ENCODE results near the gene SLC6A13. TPM values are rescaled to one million over a fixed set of nuclear protein-coding genes. Genes with fewer than 3 reads are reported as not detected.
"Not testable (repeated sequence)": the region's sequence is repeated elsewhere in the genome, so short reads cannot be mapped to it uniquely, and the experiment has no call there.

SLC6A13 gene
- total RNA-seq, 2 experiments from 2014 or later = 0.40 to 0.64 TPM

DNA sequence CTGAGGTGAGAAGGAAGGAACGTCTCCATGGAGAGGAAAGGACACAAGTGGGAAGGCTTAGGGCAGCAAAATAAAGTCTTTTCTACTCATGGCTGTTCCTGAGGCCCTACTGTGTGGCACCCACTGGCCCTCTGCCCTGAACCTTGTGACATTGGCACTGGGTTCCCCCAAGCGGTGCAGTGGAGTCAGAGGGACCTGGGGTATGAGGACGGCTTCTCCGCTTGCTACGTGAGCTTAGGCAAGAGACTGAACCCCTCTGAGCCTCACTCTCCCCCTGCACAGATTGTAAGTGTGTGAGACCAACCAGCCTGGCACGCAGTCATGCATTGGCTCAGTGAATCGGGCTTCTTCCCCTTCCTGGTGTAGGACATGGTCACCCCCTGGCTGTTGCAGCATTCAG is 68.4 kb downstream of the SLC6A13 start:
- DNase-seq = no peak
- H3K9me3 Mint-ChIP-seq = no peaks in the 10 kb centered on the region
- no peaks in the 10 kb centered on the region for H3K36me3 Mint-ChIP-seq
- no peak overlapping the region for H3K27ac Mint-ChIP-seq
- H3K4me3 Mint-ChIP-seq = no peak overlapping the region
- H3K4me1 Mint-ChIP-seq = no peaks in the 10 kb centered on the region
- H3K27me3 Mint-ChIP-seq = peaks cover 18% of the 10 kb centered on the region

GRCh38 chr12:193261-193660 is 69.4 kb downstream of the SLC6A13 start:
- H3K9me3 Mint-ChIP-seq = no peaks in the 10 kb centered on the region
- no peak overlapping the region for H3K27ac Mint-ChIP-seq

DNA sequence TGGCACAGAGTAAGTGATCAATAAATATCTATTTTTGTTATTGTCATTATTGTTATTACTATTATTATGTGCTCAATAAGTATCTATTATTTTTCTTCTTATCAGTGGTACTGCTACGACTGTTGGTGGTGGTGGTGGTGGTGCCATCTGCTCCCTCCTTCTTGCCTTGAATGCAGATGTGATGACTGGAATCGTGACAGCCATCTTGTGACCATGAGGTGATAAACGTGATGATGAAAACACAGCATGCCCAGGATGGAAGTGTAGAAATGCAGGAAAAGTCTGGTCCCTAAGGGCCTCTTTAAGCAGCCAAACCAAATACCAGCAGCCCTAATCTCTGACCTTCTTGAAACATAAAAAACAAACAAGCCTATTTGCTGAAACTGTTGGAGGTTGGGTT is 71.1 kb downstream of the SLC6A13 start:
- H3K9me3 Mint-ChIP-seq = no peaks in the 10 kb centered on the region
- no peak overlapping the region for H3K27ac Mint-ChIP-seq
- H3K36me3 Mint-ChIP-seq = no peaks in the 10 kb centered on the region
- no peak for DNase-seq
- no peak overlapping the region for H3K4me3 Mint-ChIP-seq
- H3K4me1 Mint-ChIP-seq = peaks cover 1% of the 10 kb centered on the region
- H3K27me3 Mint-ChIP-seq = peaks cover 23% of the 10 kb centered on the region

More at GRCh38 chr12:193261-193660, 69.4 kb downstream of the SLC6A13 start:
- no peaks in the 10 kb centered on the region for H3K36me3 Mint-ChIP-seq
- H3K4me1 Mint-ChIP-seq = peaks cover 1% of the 10 kb centered on the region
- DNase-seq = no peak
- H3K27me3 Mint-ChIP-seq = peaks cover 23% of the 10 kb centered on the region
- no peak overlapping the region for H3K4me3 Mint-ChIP-seq

DNA sequence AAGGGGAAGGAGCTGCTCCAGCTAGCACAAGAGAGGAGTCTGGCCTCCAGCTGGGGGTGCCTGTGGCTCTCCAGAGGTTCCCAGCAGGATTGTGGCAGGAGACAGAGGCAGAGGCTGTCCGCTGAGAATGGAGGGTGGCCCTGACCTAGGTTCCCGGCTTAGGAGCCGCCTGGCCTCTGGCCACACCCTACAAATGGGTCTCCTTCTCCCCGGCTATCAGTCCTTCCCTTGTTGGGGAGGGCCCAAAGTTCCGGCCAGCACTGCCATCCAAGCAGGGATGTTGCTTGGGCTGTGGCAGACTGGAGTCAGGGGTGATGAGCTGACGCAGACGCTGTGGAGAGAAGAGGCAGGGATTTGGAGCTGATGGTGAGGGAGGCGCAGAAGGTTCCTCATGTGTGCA is 71.8 kb downstream of the SLC6A13 start:
- no peak for DNase-seq
- no peaks in the 10 kb centered on the region for H3K9me3 Mint-ChIP-seq
- peaks cover 27% of the 10 kb centered on the region for H3K27me3 Mint-ChIP-seq
- H3K4me1 Mint-ChIP-seq = peaks cover 1% of the 10 kb centered on the region
- no peaks in the 10 kb centered on the region for H3K36me3 Mint-ChIP-seq
- no peak overlapping the region for H3K4me3 Mint-ChIP-seq
- H3K27ac Mint-ChIP-seq = no peak overlapping the region

GRCh38 chr12:189622-189962 is 73.0 kb downstream of the SLC6A13 start:
- Mint-ChIP-seq H3K36me3 (no peaks in the 10 kb centered on the region), H3K27ac (no peak overlapping the region), H3K4me1 (peaks cover 1% of the 10 kb centered on the region), H3K27me3 (peaks cover 33% of the 10 kb centered on the region), H3K9me3 (no peaks in the 10 kb centered on the region), H3K4me3 (no peak overlapping the region)
- DNase-seq = no peak

- no peaks in the 10 kb centered on the region for H3K36me3 Mint-ChIP-seq
- H3K9me3 Mint-ChIP-seq = no peaks in the 10 kb centered on the region
- no peak overlapping the region for H3K27ac Mint-ChIP-seq
- peak; percentile 66 for DNase-seq
- peaks cover 33% of the 10 kb centered on the region for H3K27me3 Mint-ChIP-seq
- peaks cover 1% of the 10 kb centered on the region for H3K4me1 Mint-ChIP-seq
- H3K4me3 Mint-ChIP-seq = peak overlapping the region; percentile 62
These were observed 73.6 kb downstream of the SLC6A13 start for GRCh38 chr12:188910-189621.

- not testable (repeated sequence) for H3K27ac Mint-ChIP-seq, H3K4me3 Mint-ChIP-seq, H3K4me1 Mint-ChIP-seq, H3K36me3 Mint-ChIP-seq, DNase-seq, H3K9me3 Mint-ChIP-seq
- peaks cover 39% of the 10 kb centered on the region for H3K27me3 Mint-ChIP-seq
These were observed 74.4 kb downstream of the SLC6A13 start for GRCh38 chr12:187986-188909.

DNA sequence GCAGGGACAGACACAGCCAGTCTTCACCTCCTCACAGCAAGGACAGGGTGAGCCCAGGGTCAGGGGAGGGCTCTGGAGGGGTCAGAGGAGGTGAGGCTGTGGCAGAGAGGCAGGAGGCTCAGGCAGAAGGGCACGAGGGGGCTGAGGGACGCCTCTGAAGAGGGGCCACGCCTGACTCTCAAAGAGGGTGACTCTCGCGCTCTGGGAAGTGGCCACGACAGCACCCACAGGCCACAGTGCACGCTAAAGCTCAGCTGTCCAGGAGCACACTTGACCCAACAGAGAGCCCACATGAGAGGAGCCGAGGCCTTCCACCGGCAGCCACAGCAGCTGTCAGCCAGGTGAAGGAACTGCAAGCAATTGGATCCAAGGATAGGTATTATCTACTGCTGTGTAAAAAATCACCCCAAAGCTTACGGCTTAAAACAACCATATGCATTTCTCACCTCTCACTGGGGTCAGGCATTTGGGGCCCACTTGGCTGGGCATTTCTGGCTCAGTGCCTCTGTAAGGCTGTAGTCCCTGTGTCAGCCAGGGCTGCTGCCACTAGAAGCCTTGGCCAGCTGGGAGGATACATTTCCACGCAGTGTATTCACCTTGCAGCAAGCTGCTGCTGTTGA is 76.5 kb downstream of the SLC6A13 start:
- DNase-seq = no peak
- Mint-ChIP-seq H3K9me3 (no peaks in the 10 kb centered on the region), H3K4me3 (no peak overlapping the region), H3K27ac (no peak overlapping the region), H3K36me3 (no peaks in the 10 kb centered on the region), H3K27me3 (peaks cover 34% of the 10 kb centered on the region), H3K4me1 (peaks cover 1% of the 10 kb centered on the region)

DNA sequence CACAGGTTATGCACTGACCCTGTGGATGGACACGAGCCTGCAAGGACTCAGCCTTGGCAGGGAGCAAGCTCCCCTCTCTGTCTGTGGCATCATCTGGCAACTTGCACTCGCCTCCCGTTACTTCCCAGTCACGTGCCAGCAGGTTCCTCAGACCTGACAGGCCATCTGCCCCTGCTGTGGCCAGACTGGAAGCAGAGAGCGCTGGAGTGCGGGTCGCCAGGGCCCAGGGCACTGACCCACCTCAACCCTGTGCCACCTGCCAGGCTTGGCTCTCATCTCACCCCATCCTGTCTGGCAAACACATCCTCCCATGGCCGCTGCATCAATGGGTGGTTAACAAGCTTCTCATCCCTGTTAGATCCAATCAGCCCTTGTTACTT is 77.1 kb downstream of the SLC6A13 start:
- H3K27me3 Mint-ChIP-seq = peaks cover 34% of the 10 kb centered on the region
- DNase-seq = no peak
- peaks cover 1% of the 10 kb centered on the region for H3K4me1 Mint-ChIP-seq

GRCh38 chr12:184811-185575 is 77.6 kb downstream of the SLC6A13 start:
- Mint-ChIP-seq H3K27me3 (peaks cover 36% of the 10 kb centered on the region), H3K4me3 (no peak overlapping the region), H3K27ac (no peak overlapping the region), H3K4me1 (peaks cover 6% of the 10 kb centered on the region), H3K9me3 (no peaks in the 10 kb centered on the region), H3K36me3 (no peaks in the 10 kb centered on the region)
- no peak for DNase-seq

More for the DNA sequence above, 77.1 kb downstream of the SLC6A13 start:
- Mint-ChIP-seq H3K9me3 (no peaks in the 10 kb centered on the region), H3K27ac (no peak overlapping the region), H3K36me3 (no peaks in the 10 kb centered on the region), H3K4me3 (no peak overlapping the region)

- Mint-ChIP-seq H3K9me3 (no peaks in the 10 kb centered on the region), H3K27ac (no peak overlapping the region), H3K27me3 (peaks cover 36% of the 10 kb centered on the region), H3K4me3 (no peak overlapping the region), H3K36me3 (no peaks in the 10 kb centered on the region), H3K4me1 (peaks cover 5% of the 10 kb centered on the region)
- no peak for DNase-seq
These were observed 80.2 kb downstream of the SLC6A13 start for GRCh38 chr12:182381-182892.

DNA sequence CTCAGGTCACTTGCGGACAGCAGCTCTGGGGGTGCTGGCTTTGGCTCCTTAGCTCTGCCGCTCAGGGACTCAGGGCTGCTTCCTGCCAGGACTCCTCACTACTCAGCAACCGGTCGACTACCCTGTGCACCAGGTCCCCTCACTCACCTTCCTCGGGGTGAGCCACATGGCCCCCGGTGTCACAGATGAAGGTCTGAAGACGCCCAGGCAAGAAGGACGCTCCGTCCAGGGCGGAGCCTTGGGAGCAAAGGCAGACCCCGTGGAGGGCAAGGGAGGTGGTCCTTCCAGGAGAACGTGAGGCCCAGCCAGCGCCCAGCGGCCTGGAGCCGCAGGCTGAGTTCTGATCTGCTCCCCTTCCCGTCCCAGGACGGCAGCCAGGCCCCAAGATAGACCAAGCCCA is 80.7 kb downstream of the SLC6A13 start:
- DNase-seq = no peak
- H3K36me3 Mint-ChIP-seq = no peaks in the 10 kb centered on the region
- no peak overlapping the region for H3K4me3 Mint-ChIP-seq
- H3K27me3 Mint-ChIP-seq = peaks cover 36% of the 10 kb centered on the region
- peaks cover 5% of the 10 kb centered on the region for H3K4me1 Mint-ChIP-seq
- H3K9me3 Mint-ChIP-seq = no peaks in the 10 kb centered on the region
- H3K27ac Mint-ChIP-seq = no peak overlapping the region

DNA sequence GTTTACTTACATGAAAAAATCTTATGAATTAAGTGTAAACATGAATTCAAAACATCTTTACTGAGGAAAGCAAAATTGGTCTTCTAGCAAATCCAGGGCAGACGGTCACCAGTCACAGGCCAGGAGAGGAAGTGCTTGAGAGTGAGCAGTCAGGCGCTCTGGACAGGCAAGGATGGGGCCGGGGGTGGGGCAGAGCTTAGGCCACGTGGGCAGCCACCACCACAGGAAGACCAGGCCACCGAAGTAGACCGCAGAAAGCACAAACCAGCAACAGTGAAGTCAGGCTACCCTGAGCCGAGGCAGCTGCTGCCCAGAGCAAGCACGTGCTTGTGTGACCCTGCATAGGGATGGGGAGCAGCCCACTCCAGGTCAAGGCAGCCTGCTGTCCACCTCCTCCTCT is 82.2 kb downstream of the SLC6A13 start:
- Mint-ChIP-seq H3K4me3 (no peak overlapping the region), H3K9me3 (no peaks in the 10 kb centered on the region), H3K27ac (no peak overlapping the region), H3K36me3 (no peaks in the 10 kb centered on the region), H3K27me3 (peaks cover 29% of the 10 kb centered on the region), H3K4me1 (peaks cover 5% of the 10 kb centered on the region)
- DNase-seq = no peak

- H3K4me3 Mint-ChIP-seq = no peak overlapping the region
- no peaks in the 10 kb centered on the region for H3K9me3 Mint-ChIP-seq
- H3K27ac Mint-ChIP-seq = no peak overlapping the region
- peaks cover 5% of the 10 kb centered on the region for H3K4me1 Mint-ChIP-seq
- H3K27me3 Mint-ChIP-seq = peaks cover 28% of the 10 kb centered on the region
- no peaks in the 10 kb centered on the region for H3K36me3 Mint-ChIP-seq
- DNase-seq = no peak
These were observed 82.8 kb downstream of the SLC6A13 start for GRCh38 chr12:179885-180284.

Data from activated naive CD8-positive, alpha-beta T cell treated with anti-CD3 and anti-CD28 coated beads for 36 hours (primary cell).